ENCODE measurements around the gene EN2. TPM values are rescaled to one million over a fixed set of nuclear protein-coding genes. Genes with fewer than 3 reads are reported as not detected.

Gene EN2
- total and polyA plus RNA-seq, 2 of the 13 experiments (the other 11 are each of a cell fraction or from before 2014, with no cell fraction given) = not detected

DNA sequence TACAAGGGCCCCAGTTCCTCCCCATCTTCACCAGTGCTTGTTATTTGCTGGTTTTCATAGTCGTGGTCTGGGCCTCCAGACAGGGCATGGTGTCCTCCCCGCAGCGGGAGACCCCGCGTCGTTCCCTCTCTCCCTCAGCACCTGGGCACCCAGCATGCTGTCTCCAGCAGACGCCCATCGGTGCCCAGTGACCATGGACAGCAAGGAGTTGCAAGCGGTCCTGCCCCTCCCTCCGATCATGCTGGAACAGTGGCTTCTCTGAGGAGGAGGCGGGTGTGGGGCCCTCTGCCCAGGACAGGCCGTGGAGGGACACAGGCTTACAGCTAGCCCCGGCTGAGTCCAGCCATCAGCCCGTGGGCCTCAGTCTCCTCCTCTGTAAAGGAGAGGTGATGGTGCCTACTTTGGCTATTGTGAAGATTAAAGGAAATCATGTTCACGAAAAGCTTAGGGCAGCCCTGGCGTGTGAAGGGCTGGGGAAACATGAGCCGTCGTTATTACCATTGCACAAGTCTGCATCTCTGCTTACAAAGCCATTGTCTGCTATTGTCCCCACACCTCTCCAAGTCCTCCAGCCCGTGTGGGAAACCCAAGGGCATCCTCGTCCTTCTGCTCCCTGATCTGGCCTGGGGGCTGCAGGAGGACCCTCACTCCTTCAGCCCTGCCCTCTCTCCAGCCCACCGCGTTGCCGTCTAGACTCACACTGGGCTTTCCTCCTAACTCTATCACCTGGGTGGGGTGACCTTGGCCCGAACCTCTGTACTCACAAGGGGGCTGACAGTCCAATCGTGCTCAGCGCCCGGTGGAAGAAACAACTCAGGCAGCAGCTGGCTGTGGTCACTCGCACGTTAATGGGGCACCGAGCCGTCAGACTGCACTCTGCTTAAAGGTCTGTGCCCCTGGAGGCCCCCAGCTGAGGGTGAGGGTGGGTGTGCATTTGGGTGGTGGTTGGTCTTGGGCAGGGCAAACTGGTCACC, 29.9 kb downstream of the EN2 start (continued):
- TF ChIP-seq, protein P1, sequence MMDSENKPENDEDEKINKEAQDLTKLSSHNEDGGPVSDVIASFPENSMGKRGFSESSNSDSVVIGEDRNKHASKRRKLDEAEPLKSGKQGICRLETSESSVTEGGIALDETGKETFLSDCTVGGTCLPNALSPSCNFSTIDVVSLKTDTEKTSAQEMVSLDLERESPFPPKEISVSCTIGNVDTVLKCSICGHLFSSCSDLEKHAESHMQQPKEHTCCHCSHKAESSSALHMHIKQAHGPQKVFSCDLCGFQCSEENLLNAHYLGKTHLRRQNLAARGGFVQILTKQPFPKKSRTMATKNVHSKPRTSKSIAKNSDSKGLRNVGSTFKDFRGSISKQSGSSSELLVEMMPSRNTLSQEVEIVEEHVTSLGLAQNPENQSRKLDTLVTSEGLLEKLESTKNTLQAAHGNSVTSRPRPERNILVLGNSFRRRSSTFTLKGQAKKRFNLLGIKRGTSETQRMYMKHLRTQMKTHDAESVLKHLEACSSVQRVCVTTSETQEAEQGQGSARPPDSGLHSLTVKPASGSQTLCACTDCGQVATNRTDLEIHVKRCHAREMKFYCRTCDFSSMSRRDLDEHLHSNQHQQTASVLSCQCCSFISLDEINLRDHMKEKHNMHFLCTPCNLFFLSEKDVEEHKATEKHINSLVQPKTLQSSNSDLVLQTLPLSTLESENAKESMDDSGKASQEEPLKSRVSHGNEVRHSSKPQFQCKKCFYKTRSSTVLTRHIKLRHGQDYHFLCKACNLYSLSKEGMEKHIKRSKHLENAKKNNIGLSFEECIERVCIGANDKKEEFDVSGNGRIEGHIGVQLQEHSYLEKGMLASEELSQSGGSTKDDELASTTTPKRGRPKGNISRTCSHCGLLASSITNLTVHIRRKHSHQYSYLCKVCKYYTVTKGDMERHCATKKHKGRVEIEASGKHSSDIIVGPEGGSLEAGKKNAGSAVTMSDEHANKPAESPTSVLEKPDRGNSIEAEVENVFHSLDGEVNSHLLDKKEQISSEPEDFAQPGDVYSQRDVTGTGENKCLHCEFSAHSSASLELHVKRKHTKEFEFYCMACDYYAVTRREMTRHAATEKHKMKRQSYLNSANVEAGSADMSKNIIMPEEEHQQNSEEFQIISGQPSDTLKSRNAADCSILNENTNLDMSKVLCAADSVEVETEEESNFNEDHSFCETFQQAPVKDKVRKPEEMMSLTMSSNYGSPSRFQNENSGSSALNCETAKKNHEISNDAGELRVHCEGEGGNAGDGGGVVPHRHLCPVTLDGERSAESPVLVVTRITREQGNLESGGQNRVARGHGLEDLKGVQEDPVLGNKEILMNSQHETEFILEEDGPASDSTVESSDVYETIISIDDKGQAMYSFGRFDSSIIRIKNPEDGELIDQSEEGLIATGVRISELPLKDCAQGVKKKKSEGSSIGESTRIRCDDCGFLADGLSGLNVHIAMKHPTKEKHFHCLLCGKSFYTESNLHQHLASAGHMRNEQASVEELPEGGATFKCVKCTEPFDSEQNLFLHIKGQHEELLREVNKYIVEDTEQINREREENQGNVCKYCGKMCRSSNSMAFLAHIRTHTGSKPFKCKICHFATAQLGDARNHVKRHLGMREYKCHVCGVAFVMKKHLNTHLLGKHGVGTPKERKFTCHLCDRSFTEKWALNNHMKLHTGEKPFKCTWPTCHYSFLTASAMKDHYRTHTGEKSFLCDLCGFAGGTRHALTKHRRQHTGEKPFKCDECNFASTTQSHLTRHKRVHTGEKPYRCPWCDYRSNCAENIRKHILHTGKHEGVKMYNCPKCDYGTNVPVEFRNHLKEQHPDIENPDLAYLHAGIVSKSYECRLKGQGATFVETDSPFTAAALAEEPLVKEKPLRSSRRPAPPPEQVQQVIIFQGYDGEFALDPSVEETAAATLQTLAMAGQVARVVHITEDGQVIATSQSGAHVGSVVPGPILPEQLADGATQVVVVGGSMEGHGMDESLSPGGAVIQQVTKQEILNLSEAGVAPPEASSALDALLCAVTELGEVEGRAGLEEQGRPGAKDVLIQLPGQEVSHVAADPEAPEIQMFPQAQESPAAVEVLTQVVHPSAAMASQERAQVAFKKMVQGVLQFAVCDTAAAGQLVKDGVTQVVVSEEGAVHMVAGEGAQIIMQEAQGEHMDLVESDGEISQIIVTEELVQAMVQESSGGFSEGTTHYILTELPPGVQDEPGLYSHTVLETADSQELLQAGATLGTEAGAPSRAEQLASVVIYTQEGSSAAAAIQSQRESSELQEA (CRISPR knock-in tag; IDR thresholded peaks at IDR 0.05; ENCODE audit: not compliant biosample characterization) = no peak
- no peak for TF ChIP-seq ZNF670 (CRISPR knock-in tag; IDR thresholded peaks at IDR 0.05; ENCODE audit: borderline replicate concordance)
- TF ChIP-seq TERF1 (CRISPR knock-in tag; IDR thresholded peaks at IDR 0.05) = no peak
- TF ChIP-seq, protein P2, sequence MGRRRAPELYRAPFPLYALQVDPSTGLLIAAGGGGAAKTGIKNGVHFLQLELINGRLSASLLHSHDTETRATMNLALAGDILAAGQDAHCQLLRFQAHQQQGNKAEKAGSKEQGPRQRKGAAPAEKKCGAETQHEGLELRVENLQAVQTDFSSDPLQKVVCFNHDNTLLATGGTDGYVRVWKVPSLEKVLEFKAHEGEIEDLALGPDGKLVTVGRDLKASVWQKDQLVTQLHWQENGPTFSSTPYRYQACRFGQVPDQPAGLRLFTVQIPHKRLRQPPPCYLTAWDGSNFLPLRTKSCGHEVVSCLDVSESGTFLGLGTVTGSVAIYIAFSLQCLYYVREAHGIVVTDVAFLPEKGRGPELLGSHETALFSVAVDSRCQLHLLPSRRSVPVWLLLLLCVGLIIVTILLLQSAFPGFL (CRISPR knock-in tag; IDR thresholded peaks at IDR 0.05) = no peak
- TF ChIP-seq ZBTB7A (CRISPR knock-in tag; IDR thresholded peaks at IDR 0.05) = no peak
- no peak for TF ChIP-seq ZNF205 (CRISPR knock-in tag; IDR thresholded peaks at IDR 0.05)
- TF ChIP-seq, protein P3, sequence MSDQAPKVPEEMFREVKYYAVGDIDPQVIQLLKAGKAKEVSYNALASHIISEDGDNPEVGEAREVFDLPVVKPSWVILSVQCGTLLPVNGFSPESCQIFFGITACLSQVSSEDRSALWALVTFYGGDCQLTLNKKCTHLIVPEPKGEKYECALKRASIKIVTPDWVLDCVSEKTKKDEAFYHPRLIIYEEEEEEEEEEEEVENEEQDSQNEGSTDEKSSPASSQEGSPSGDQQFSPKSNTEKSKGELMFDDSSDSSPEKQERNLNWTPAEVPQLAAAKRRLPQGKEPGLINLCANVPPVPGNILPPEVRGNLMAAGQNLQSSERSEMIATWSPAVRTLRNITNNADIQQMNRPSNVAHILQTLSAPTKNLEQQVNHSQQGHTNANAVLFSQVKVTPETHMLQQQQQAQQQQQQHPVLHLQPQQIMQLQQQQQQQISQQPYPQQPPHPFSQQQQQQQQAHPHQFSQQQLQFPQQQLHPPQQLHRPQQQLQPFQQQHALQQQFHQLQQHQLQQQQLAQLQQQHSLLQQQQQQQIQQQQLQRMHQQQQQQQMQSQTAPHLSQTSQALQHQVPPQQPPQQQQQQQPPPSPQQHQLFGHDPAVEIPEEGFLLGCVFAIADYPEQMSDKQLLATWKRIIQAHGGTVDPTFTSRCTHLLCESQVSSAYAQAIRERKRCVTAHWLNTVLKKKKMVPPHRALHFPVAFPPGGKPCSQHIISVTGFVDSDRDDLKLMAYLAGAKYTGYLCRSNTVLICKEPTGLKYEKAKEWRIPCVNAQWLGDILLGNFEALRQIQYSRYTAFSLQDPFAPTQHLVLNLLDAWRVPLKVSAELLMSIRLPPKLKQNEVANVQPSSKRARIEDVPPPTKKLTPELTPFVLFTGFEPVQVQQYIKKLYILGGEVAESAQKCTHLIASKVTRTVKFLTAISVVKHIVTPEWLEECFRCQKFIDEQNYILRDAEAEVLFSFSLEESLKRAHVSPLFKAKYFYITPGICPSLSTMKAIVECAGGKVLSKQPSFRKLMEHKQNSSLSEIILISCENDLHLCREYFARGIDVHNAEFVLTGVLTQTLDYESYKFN (CRISPR knock-in tag; conservative IDR thresholded peaks at IDR 0.05) = no peak
- TF ChIP-seq PLRG1 (conservative IDR thresholded peaks at IDR 0.05) = no peak
- no peak for TF ChIP-seq ATF7-NPFF (CRISPR knock-in tag; IDR thresholded peaks at IDR 0.05; ENCODE audit: low read depth)
- TF ChIP-seq NFKBIZ (CRISPR knock-in tag; IDR thresholded peaks at IDR 0.05) = no peak

Measured in HepG2 (cell line).